Stimulated activated naive CD4-positive, alpha-beta T cell (primary cell): Measurements from ENCODE around the gene HLA-DMB.
A peak's percentile ranks its signal among the peaks of the same experiment; 100 is the strongest.

Experiments used
- DNase-seq, 6 experiments: peaks; one replicate each; lab custom pipeline; 2025; lab: John Stamatoyannopoulos, UW

Gene HLA-DMB

GRCh38 chr6:32908897-32909296, 31.9 kb downstream of the HLA-DMB start:
- no peak for DNase-seq

DNA sequence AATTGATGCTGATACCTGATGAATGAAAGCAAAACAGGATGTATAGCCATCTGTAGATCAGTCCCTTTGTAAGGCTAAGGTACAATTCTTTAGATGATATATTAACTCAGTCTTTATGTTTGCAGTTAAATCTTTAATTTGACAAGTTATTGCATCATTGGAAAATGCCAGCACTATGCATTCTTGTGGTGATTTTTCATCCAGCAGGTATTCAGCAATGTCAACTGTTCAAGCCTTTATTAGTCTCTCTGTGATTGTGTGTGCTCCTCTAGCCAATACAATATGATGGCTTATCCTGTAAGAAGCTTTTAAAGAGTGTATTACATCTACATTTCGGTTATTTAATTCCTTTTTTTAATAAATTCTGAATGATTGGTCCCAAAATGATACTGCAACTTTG, 34.3 kb downstream of the HLA-DMB start:
- no peak for DNase-seq

DNA sequence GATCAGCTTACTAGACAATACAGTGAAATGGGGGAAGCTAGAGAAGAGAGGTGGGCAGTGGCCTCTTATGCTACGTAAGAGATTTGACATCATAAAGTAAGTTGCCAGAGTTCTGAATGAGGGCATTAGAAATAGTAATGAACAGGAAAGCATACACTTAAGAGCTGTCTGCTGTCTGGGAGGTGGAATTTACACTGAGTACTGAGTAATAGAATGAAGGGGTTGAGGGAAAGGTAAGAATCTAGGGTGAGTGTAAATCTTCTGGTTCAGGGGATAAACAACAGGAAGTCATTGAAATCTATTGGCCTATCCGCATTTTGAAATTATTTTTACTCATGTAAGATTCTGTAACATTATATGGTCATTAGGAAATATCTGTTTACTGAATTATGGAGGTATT, 35.8 kb downstream of the HLA-DMB start:
- no peak for DNase-seq

DNA sequence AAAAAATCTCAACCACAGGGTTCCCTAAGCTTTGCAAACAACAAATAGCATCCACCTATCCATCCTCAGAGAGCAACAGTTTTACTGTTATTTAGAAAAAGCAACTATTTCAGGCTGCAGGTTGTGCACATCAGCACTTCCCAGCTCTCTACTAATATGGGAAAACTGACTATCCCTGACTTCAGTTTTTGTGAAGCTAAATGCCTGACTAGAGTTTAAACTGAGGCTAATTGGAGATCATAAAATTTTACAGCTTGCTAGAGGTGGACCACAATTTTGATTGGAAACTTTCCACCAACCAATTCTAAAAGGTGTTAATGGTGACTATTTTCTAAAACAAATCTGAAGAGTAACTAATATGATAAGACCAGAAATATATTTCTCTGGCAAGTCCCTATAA, 36.9 kb downstream of the HLA-DMB start:
- no peak for DNase-seq

- no peak for DNase-seq
These were observed 45.9 kb downstream of the HLA-DMB start for GRCh38 chr6:32895006-32895345.

- DNase-seq = peak; percentile 83 to 95 (median 92)
These were observed 46.5 kb downstream of the HLA-DMB start for GRCh38 chr6:32894085-32895005.

- DNase-seq = no peak
These were observed 50.0 kb downstream of the HLA-DMB start for GRCh38 chr6:32890831-32891230.

DNA sequence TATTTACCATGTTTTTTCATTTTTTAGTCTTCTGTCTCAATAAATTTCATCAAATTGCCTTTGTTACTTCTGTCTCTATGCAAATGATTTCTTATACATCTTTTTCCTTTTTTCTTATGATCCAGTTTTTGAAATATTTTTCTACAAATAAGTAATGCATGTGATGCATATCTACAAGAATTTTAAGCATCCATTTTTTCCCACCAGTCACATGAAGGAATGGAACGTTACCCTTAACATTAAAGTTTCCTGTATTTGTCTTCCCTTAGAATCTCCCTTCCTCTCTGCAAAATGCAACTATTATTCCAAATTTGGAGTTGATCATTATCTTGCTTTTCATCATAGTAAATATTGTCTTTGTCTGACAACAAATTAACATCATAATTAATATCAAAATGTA, 51.3 kb downstream of the HLA-DMB start:
- DNase-seq = no peak

DNA sequence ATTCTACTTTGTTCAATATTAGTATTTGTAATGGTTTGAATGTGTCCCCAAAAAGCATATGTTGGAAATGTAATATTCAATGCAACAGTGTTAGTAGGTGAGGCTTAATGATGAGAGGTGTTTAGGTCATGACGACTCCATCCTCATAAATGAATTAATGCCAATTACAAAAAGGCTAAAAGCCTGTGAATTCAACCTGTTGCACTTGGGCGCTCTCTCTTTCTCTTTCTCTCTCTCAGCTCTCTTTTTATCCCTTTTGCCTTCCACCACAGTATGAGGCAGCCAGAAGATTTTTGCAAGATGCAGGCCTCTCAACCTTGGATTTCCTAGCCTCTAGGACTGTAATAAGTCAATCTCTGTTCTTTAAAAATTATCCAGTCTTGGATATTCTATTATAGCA, 52.3 kb downstream of the HLA-DMB start:
- DNase-seq = no peak

DNA sequence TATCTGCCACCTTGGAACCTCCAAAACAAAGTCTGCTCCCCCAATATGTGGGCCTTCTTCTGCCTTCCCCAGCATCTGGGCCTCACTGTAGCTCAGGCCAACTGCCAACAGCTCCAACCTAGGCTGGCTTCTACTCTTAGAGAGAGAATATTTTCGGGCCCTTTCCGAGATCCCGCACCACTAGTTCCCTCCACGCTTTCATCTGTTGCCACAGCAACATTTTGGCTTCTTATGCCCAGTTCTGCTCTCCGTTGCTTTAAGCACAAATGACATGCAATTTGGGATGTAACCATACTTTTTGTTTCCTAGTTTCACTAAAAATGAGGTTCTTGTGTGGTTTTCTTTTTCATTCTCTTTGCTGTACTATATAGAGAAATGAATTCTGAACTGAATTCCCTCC, 53.2 kb downstream of the HLA-DMB start:
- no peak for DNase-seq

GRCh38 chr6:32886681-32887383, 54.0 kb downstream of the HLA-DMB start:
- DNase-seq = no peak

DNA sequence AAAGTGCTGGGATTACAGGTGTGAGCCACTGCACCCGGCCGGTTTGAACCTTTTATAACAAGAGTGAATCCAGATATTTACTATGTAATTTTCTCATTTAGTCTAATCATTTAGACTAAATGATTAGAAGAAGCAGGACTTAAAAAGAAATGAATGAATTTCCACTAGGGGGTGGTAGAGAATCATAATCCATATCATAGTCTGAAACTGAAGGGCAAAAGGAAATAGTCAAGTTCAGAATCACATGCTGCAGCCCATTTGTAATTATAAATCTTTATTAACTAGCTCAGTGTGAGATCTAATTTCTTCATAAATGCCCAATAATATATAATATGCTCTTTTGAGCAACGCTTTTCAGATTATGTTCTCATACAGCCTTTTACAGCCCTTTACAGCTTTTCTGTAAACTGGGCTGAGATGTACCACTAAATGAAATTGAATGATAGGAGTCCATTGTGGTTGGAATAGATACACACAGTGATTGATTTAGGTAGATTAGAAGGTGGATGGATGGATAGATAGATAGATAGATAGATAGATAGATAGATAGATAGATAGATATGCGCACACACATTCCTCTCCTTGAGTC, 55.0 kb downstream of the HLA-DMB start:
- peak in 3 of 6 experiments; percentile 50 to 80 (median 75) for DNase-seq
